AG09309 (cell line): ENCODE data around the gene KRTAP1-1.
"Not testable (repeated sequence)": the region's sequence is repeated elsewhere in the genome, so short reads cannot be mapped to it uniquely, and the experiment has no call there.

Source experiments
- DNase-seq: peaks from one replicate; pipeline ENCODE4 v3.0.0-alpha.2; 2010; ENCODE audit warnings: low read depth
- H3K4me3 ChIP-seq: 2 replicates; pipeline ENCODE4 v1.5.1; 2011; ENCODE audit warnings: mild to moderate bottlenecking, low read depth, low read length, moderate library complexity; ENCODE audit not compliant: control insufficient read depth
- TF ChIP-seq, protein P1 (sequence below): IDR thresholded peaks from 2 replicates; pipeline ENCODE4 v1.5.1; 2011; ENCODE audit warnings: mild to moderate bottlenecking, low read depth, low read length, inconsistent platforms; ENCODE audit not compliant: insufficient read depth, control insufficient read depth; ENCODE audit errors: missing control alignments

The KRTAP1-1 gene

DNA sequence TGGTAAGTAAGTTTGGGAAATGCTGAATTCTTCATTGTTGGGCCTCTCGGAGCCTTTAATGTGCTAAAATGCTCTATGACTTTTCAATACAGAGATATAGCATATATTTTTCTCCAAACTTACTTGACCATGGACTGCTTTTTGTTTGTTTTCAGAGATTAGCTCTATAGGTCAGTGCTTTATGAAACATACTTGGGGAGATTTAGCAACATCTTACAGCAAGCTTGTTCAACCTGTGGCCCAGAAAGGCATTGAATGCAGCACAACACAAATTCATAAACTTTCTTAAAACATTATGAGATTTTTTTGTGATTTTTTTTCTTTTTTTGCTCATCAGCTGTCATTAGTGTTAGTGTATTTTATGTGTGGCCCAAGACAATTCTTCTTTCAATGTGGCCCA, 31.3 kb downstream of the KRTAP1-1 start:
- TF ChIP-seq, protein P1, sequence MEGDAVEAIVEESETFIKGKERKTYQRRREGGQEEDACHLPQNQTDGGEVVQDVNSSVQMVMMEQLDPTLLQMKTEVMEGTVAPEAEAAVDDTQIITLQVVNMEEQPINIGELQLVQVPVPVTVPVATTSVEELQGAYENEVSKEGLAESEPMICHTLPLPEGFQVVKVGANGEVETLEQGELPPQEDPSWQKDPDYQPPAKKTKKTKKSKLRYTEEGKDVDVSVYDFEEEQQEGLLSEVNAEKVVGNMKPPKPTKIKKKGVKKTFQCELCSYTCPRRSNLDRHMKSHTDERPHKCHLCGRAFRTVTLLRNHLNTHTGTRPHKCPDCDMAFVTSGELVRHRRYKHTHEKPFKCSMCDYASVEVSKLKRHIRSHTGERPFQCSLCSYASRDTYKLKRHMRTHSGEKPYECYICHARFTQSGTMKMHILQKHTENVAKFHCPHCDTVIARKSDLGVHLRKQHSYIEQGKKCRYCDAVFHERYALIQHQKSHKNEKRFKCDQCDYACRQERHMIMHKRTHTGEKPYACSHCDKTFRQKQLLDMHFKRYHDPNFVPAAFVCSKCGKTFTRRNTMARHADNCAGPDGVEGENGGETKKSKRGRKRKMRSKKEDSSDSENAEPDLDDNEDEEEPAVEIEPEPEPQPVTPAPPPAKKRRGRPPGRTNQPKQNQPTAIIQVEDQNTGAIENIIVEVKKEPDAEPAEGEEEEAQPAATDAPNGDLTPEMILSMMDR = no peak
- H3K4me3 ChIP-seq = no peak overlapping the region
- no peak for DNase-seq

DNA sequence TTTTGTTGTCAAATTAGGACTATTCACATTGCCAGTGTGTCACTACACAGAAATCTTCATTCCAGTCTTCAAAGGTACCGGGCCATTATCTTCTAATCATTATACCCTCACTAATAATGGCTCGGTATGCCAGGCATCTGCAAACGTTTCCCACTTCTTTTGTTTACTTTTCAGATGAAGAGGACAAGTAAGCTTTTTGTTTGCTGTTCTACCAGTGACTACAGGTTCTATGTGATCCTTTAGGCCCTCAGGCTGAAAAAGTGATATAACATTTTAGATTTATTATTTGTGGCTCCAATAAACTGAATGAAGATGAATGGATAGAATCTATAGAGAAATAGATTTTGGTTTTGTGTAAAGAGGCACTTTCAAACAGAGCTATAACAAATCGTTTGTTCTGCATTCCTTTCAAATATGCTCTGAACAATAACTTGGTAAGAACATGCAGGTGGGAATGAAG, 31.9 kb downstream of the KRTAP1-1 start:
- TF ChIP-seq, protein P1 = no peak
- no peak for DNase-seq
- H3K4me3 ChIP-seq = no peak overlapping the region

DNA sequence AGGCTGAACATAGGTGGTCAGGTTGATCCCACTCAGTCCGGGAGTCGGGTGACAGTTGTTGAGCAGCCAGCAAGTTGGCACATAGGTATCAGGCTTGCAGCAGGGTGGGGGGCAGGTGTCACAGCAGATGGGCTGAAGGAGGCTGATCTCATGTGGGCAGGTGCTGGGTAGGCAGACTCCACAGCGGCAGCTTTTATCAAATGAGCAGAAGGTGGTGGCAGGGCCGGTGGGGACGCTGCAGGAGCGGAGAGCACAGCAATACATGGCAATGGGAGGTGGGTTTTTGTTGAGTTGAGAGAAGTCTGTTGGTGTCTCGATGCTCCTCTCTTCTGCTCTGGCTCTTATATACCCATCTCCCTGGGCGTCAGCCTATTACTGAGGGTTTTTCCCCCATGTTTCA, 32.4 kb downstream of the KRTAP1-1 start, which contains the start of gene KRTAP3-1:
Gene KRTAP3-1, minus strand, starts transcription at position 318 of the 400 bp plus-strand sequence. Its CDS starts 54 bp downstream, at position 264.
- no peak for DNase-seq
- H3K4me3 ChIP-seq = no peak within 1 kb of the TSS
- TF ChIP-seq, protein P1 = no peak

DNA sequence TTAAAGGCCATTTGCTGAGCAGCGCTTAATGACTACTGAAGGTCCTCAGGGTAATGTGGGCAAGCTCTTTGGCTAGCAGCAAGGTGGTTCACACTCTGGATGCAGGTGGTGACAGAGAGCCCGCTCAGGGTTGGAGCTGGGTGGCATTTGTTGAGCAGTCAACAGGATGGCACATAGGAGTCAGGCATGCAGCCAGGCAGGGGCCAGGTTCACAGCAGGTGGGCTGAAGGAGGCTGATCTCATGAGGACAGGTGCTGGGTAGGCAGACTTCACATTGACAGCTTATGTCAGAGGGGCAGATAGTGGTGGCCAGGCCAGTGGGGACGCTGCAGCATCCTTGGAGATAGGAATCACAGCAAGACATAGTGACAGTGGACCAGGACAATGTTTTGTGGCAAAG, 36.9 kb downstream of the KRTAP1-1 start:
- TF ChIP-seq, protein P1 = no peak
- no peak for DNase-seq
- no peak overlapping the region for H3K4me3 ChIP-seq

DNA sequence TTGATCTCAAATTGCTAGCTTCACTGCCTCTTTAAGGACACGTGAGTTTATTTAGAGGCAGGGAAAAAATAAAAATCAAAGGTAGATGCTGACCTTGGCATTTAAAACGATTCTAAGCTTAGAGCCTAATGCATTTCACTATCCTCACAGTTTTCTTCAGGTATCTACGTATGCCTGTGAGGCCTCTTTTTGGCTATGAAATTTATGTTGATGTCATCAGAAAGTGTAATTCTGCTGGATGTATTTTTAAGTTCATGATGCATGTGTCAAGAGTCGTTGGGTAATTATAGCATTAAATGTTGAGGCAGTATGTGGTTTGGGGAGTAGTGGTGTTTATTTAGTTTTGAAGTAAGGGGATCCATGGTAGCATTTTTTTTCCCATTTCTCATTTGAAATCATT, 37.3 kb downstream of the KRTAP1-1 start:
- no peak overlapping the region for H3K4me3 ChIP-seq
- DNase-seq = no peak
- TF ChIP-seq, protein P1 = no peak

DNA sequence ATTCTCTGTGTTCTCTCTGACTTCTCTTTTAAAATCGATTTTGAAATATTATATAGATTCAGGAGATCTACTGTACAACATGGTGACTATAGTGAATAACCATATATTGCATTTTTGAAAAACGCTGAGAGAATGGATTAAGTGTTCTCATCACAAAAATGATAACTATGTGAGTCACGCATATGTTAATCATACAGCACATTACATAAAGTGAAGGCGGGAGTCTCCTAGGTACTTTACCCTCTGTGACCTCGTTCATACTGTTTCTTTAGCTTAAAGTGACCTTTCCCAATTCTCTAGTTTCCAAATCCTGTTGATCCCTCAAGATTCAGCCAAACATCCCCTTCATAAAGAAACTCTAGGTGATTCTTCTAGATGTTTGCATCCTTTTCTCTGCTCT, 38.4 kb downstream of the KRTAP1-1 start:
- TF ChIP-seq, protein P1 = no peak
- H3K4me3 ChIP-seq = no peak overlapping the region
- no peak for DNase-seq

DNA sequence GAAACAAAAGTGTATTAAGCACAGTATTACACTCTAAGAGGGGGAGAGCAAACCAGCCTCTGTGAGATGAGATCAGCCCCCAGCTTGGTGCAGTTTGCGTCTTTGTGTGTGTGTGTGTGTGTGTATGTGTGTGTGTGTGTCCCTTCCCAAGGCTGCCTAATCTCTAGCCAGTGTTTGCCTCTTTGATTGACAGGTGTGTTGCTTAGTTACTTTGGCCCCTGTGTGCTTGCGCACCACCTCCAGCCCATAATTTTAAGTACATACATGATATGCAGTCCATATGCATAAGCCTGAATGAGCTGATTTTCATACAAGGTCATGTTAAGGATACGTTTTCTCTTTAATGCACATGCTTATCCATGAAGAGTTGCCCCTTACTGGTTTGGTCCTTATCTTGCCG, 39.5 kb downstream of the KRTAP1-1 start:
- TF ChIP-seq, protein P1 = no peak
- H3K4me3 ChIP-seq = no peak overlapping the region
- DNase-seq = no peak

DNA sequence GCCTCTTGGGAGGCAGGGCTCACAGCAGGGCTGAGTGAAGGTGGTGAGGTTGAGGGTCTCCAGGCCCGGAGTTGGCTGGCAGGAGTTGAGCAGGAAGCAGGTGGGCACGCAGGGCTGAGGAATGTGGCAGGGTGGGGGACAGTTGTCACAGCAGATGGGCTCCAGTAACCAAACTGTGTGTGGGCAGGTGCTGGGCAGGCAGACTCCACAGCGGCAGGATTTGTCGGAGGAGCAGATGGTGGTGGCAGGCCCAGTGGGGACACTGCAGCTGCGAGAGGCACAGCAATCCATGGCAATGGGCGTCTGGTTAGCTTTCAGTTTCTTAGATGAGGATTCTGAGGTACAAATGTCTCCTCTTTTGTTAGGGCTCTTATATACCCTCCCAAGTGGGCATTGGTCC, 41.7 kb downstream of the KRTAP1-1 start, which contains the start of gene KRTAP3-2:
Gene KRTAP3-2, minus strand, starts transcription at position 344 of the 400 bp plus-strand sequence. Its CDS starts 53 bp downstream, at position 291.
- DNase-seq, H3K4me3 ChIP-seq: not testable (repeated sequence)
